DMS 273 (cell line): ENCODE data around the gene PIK3C3.
"Not testable (repeated sequence)": the region's sequence is repeated elsewhere in the genome, so short reads cannot be mapped to it uniquely, and the experiment has no call there.

ENCODE experiments used
- DNase-seq: peaks from one replicate; lab custom pipeline; 2025; ENCODE audit not compliant: unreplicated experiment; lab: John Stamatoyannopoulos, UW

Gene PIK3C3

GRCh38 chr18:42069036-42069435 is 114.0 kb downstream of the PIK3C3 start:
- DNase-seq = no peak

DNA sequence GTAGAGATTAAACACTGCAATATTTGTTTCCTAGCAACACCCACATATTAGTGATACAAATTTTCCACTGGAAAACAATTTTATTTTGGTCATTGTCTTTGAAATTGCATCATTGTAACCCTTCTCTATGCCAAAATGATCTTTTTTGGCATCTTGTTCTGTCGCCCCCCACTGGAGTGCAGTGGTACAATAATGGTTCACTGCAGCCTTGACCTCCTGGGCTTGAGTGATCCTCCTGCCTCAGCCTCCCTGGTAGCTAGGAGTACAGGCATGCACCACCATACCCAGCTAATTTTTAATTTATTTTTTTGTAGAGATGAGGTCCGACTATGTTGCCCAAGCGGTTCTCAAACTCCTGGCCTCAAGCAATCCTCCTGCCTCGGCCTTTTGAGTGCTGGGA is 117.4 kb downstream of the PIK3C3 start:
- DNase-seq = no peak

- DNase-seq = no peak
These were observed 119.7 kb downstream of the PIK3C3 start for GRCh38 chr18:42074704-42075103.

DNA sequence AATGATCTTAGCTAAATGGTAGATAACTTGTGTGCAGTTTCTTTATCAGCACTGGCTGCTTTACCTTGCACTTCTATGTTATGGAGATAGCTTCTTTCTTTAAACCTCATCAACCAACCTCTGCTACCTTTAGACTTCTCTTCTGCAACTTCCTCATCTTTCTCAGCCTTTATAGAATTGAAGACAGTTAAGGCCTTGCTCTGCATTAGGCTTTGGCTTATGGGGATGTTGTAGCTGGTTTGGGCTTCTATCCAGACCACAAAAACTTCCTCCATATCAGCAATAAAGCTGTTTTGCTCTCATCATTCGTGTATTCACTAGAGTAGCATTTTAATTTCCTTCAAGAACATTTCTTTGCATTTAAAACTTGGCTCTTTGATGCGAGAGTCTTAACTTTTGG is 123.7 kb downstream of the PIK3C3 start:
- DNase-seq = no peak

GRCh38 chr18:42080340-42080739 is 125.3 kb downstream of the PIK3C3 start:
- no peak for DNase-seq

- no peak for DNase-seq
These were observed 127.6 kb downstream of the PIK3C3 start for GRCh38 chr18:42082415-42083234.

DNA sequence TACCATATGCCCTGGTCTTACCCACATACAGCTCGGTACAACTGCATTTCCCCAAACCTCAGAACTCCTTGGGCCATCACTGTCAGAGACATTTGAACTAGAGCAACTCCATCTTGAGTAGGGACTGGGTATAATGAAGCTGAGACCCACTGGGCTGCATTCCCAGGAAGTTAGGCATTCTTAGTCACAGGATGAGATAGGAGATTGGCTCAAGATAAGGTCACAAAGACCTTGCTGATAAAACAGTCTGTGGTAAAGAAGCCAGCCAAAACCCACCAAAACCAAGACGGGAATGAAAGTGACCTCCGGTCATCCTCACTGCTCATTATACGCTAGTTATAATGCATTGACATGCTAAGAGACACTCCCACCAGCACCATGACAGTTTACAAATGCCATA is 131.3 kb downstream of the PIK3C3 start:
- no peak for DNase-seq

DNA sequence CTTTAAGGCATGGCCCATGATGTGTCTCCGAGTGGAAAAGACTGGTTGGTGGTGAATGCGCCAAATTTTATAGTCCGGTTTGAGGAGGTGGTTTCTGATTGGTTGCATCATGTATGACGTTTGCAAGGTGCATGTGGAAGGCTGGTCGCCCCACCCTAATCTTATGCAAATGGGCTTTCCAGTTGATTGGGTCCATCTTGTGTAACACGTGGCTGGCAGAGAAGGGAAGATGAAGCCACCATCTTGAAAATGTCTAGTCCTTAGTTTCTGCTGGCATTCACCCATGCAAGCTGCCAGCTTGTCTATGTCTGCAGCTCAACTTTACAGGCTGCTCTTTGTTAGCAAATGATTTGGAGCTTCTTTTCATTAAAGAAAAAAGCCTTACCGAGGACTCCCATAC is 132.2 kb downstream of the PIK3C3 start:
- DNase-seq = peak; percentile 31

GRCh38 chr18:42087876-42088275 is 132.8 kb downstream of the PIK3C3 start:
- DNase-seq = no peak

DNA sequence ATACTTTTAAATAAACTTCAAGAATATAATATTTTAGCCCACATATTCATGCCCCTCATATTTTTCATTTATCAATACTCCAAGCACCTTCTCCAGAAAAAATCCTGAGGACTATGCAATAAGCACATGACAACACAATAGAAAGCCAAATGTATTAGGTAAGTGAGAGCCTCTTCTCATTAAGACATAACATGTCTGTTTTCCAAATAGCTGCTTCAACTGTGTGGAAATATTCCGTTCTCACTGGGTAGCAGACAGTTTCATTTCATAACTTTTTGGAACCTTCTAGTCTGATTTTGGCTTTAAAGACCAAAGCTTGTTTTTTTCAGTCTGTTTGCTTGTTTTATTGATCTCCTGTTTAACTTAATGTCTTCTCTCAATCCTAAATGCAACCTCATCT is 137.8 kb downstream of the PIK3C3 start:
- no peak for DNase-seq

DNA sequence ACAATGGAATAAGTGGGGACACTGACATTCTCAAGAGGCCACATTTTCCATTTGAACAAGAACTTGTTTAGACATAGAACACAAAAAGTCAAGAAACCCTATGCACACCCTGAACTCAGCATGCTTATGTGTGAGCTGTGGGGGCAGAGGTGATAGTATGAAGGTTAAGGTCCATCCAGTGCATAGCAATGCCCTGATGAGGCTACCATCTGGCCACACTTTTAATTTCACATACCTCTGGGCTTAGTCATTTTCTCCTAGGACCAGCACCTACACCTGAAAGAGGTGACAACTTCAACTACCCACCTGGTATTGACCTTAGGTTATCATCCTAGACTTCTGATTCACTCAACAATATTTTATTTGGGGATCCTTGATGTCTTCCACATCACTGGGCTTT is 139.8 kb downstream of the PIK3C3 start:
- no peak for DNase-seq

DNA sequence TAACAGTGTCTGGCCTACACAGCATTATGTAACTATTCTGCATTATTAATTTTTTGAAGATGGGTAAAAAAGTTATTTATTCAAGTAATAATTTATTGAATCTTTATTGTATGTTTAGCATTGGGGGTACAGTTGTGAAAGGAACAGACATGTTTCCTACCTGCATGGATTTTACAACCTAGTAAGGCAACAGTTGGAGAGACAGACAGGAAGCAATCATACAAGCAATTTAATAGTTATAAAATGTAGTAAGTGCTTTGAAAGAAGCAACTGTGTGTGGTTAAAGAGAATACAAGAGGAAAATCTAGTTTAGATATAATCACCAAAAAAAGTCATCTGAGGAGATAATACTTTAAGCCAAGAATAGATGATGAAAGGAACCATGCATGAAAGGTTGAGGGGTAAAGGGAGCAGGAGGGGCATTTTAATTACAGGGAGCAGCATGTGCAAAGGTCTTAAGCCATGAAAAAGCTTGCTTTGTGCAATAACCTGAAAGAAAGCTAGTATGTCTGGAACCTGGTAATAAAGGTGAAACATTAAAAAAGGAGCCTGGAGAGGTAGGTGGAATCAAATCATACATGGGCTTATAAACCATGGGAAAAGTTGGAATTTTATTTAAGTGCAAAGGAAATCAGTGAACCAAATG is 140.8 kb downstream of the PIK3C3 start:
- no peak for DNase-seq

- no peak for DNase-seq
These were observed 145.2 kb downstream of the PIK3C3 start for GRCh38 chr18:42100248-42100647.

- no peak for DNase-seq
These were observed 145.9 kb downstream of the PIK3C3 start for GRCh38 chr18:42100911-42101310.

GRCh38 chr18:42105394-42105793 is 150.4 kb downstream of the PIK3C3 start:
- DNase-seq = no peak

- no peak for DNase-seq
These were observed 151.8 kb downstream of the PIK3C3 start for GRCh38 chr18:42106784-42107183.

DNA sequence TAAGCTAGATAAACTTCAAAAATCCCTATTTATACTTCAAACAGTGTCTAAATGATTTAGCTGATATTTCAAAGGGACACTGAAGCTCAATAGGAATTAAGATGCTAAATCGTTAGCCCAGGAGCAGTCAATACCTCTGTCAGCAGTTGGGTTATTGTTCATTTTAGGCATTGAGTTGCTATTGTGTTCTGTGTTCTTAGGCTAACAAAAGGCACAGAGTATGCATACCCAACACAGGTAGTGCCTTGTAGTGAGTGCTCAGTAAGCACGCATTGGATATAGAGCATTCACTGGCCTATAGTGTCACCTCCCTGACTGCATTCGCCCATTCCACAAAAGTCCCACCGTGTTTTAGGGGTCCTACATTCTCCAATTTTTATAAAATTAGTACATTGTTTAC is 152.3 kb downstream of the PIK3C3 start:
- DNase-seq = no peak

DNA sequence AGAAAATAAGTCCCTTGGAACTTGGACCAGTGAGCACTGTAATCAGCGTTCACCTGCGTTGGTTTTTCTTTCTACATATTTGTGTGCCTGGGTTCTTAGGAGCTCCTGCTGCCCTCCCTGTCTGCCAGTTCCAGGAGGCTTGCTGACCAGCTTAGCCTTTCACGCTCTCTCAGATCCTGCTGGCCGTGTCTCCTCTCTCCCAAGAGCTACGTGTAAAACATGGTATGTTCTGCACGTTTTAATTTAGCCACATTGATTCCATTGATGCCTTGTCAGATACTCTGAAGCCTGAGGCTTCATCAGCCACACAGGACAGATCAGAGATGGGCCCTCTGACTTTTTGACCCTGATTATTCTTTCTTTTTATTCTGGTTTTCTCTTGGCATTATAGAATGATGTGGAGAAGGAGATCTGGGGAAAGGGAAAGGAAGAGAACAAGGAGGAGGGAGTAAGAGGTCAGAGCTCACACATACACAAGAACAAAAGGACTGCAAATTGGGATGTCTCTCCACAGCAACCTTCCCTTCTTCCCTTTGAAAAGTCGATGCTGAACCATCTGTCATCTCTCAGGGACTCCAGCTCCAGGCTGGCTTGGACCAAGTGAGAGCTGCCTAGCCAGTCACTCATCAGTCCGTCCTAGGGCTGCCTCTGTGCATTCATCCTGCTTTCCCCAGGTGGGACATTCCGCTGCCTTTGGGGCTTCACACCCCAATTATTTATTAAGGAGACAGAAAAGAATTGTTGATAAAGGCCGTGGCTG is 152.8 kb downstream of the PIK3C3 start:
- peak; percentile 23 for DNase-seq

DNA sequence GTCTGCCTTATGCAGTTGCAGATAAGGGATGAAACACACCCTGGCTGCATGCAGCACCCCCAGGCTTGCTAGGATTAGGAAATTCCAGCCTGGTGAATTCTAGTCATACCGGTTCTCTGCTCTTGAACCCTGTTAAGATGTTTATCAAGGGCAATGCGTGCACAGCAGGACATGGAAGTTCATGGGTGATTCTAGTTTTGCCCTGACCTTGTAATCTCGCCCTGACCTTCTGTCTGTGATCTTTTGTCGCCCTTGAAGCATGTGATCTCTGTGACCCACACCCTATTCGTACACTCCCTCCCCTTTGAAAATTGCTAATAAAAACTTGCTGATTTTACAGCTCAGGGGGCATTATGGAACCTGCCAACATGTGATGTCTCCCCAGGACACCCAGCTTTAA is 157.1 kb downstream of the PIK3C3 start:
- DNase-seq = not testable (repeated sequence)

DNA sequence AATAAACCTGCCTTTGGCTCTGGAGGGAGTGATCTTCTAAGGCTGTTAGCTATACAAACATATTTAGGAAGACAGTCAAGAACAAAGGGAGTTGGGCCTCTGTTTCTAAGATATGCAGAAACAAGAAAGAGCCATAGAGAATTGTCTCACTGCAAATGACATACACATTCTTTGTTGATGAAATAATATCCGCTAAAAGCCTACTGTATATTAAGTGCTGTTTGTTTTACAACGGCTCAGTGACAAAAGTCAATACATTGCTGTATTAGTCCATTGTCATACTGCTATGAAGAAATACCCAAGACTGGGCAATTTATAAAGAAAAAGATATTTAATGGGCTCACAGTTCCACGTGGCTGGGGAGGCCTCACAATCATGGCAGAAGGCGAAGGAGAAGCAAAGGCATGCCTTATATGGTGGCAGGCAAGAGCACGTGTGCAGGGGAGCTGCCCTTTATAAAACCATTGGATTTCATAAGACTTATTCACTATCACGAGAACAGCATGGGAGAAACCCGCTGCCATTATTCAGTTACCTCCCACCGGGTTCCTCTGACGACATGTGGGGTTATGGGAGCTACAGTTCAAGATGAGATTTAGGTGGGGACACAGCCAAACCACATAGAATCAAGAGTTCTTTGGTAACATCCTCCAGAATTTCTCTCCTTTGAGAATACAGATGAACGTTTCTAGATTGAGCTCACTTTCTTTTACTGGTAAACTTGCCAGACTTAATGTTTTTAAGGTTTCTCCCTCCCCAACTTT is 157.8 kb downstream of the PIK3C3 start:
- no peak for DNase-seq

GRCh38 chr18:42113529-42114191 is 158.6 kb downstream of the PIK3C3 start:
- no peak for DNase-seq
